ENCODE measurements around the gene STON1.

DNA sequence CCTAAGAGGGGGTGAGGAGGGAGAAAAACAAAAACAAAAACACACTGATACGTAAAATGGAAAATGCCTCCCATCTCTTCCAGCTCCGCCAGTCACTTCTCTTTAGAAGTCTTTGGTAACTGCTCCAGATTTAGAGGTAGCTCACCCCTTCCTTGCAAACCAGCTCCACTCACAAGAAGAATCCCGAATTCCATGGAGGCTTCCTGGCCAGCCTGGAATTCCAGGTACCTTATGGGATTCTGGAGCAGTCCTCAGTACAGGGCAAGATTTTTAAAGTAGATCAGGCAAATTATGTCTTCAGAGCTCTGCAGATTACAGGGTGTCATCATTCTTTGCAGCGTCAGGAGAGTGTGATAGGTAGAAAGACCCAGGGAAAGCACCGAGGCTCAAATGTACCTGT, 4.8 kb downstream of the STON1 start:
- TF ChIP-seq, protein P1, sequence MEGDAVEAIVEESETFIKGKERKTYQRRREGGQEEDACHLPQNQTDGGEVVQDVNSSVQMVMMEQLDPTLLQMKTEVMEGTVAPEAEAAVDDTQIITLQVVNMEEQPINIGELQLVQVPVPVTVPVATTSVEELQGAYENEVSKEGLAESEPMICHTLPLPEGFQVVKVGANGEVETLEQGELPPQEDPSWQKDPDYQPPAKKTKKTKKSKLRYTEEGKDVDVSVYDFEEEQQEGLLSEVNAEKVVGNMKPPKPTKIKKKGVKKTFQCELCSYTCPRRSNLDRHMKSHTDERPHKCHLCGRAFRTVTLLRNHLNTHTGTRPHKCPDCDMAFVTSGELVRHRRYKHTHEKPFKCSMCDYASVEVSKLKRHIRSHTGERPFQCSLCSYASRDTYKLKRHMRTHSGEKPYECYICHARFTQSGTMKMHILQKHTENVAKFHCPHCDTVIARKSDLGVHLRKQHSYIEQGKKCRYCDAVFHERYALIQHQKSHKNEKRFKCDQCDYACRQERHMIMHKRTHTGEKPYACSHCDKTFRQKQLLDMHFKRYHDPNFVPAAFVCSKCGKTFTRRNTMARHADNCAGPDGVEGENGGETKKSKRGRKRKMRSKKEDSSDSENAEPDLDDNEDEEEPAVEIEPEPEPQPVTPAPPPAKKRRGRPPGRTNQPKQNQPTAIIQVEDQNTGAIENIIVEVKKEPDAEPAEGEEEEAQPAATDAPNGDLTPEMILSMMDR (IDR thresholded peaks at IDR 0.05; ENCODE audit: low read length) = no peak
- TF ChIP-seq EZH2phosphoT487 (IDR thresholded peaks at IDR 0.05; ENCODE audit: low read length) (no peak), EZH2 (optimal IDR thresholded peaks at IDR 0.05; ENCODE audit: low read depth, low read length) (no peak)

Data from MM.1S (cell line).